H1 (cell line): ENCODE results near the gene C3orf18. TPM values are rescaled to one million over a fixed set of nuclear protein-coding genes. Genes with fewer than 3 reads are reported as not detected.
A peak's percentile ranks its signal among the peaks of the same experiment; 100 is the strongest.

Experiments used
- CTCF ChIA-PET: fragments of 300-600 bp; sonication (Branson Sonifier 250); formaldehyde crosslinking; loops from one replicate; lab custom pipeline; 2021; ENCODE audit not compliant: partially characterized antibody; lab: Charles Lee
- POLR2A ChIA-PET: fragments of 300-600 bp; sonication (Branson Sonifier 250); formaldehyde crosslinking; loops from one replicate; lab custom pipeline; 2021; ENCODE audit warnings: inconsistent platforms; ENCODE audit not compliant: partially characterized antibody; lab: Charles Lee
- DNase-seq, 2 experiments: peaks; one replicate each; pipeline versions ENCODE4 v3.0.0 to v3.0.0-alpha.2; 2010 to 2022; ENCODE audit warnings: low spot score in 2 of 2, low read depth in 1 of 2, mixed read lengths in 1 of 2
- FAIRE-seq: peaks from 2 replicates; lab custom pipeline; 2011; peaks lifted over from hg19 to GRCh38; lab: Jason Lieb, UNC
- H2AFZ ChIP-seq: 2 replicates; pipeline ENCODE4 v1.8.1; 2012; ENCODE audit warnings: low read length, inconsistent platforms
- H2AK5ac ChIP-seq: 2 replicates; pipeline ENCODE4 v1.6.1; 2013; ENCODE audit warnings: low read depth, low read length
- H2BK120ac ChIP-seq: replicated peaks from 2 replicates; pipeline ENCODE3; 2013; ENCODE audit warnings: low read depth, low read length, inconsistent platforms
- H2BK12ac ChIP-seq: 2 replicates; pipeline ENCODE4 v1.6.1; 2013; ENCODE audit warnings: low read depth, low read length
- H2BK15ac ChIP-seq: 2 replicates; pipeline ENCODE4 v1.6.1; 2013; ENCODE audit warnings: low read length
- H2BK20ac ChIP-seq: 2 replicates; pipeline ENCODE4 v1.6.1; 2013; ENCODE audit warnings: low read length
- H2BK5ac ChIP-seq: 2 replicates; pipeline ENCODE4 v1.6.1; 2013; ENCODE audit warnings: low read depth, low read length
- H3K14ac ChIP-seq: 2 replicates; pipeline ENCODE4 v1.6.1; 2013; ENCODE audit warnings: inconsistent platforms; ENCODE audit not compliant: insufficient read length
- H3K18ac ChIP-seq: 2 replicates; pipeline ENCODE4 v1.6.1; 2013; ENCODE audit warnings: low read length; ENCODE audit errors: extremely low read depth
- H3K23ac ChIP-seq: 2 replicates; pipeline ENCODE4 v1.6.1; 2013; ENCODE audit warnings: inconsistent platforms; ENCODE audit not compliant: insufficient read length
- H3K23me2 ChIP-seq: 2 replicates; pipeline ENCODE4 v1.6.1; 2013; ENCODE audit warnings: low read depth, low read length
- H3K27ac ChIP-seq: 2 replicates; pipeline ENCODE4 v1.6.1; 2011; ENCODE audit warnings: low read depth, low read length, inconsistent platforms
- H3K27me3 ChIP-seq, 4 experiments: replicated peaks in 1 of 4; 1 replicate in 1 of 4; 2 replicates in 3 of 4; pipeline versions ENCODE4 v1.6.1 to v1.8.1; 2011 to 2013; ENCODE audit warnings: low read length in 3 of 4, mild to moderate bottlenecking in 3 of 4, inconsistent platforms in 2 of 4, mixed read lengths in 2 of 4, moderate library complexity in 1 of 4; ENCODE audit not compliant: control insufficient read depth in 3 of 4, insufficient read depth in 3 of 4; ENCODE audit errors: extremely low read depth in 1 of 4
- H3K36me3 ChIP-seq, 4 experiments: 2 replicates each; pipeline versions ENCODE4 v1.6.1 to v1.8.1; 2011 to 2013; ENCODE audit warnings: mild to moderate bottlenecking in 4 of 4, low read length in 3 of 4, moderate library complexity in 2 of 4, control low read depth in 1 of 4, inconsistent platforms in 1 of 4; ENCODE audit not compliant: insufficient read depth in 4 of 4, control insufficient read depth in 2 of 4
- H3K4ac ChIP-seq: replicated peaks from 2 replicates; pipeline ENCODE3; 2013; ENCODE audit warnings: low read length, low read depth, mixed read lengths, inconsistent platforms; ENCODE audit not compliant: insufficient read length
- H3K4me1 ChIP-seq, 4 experiments: replicated peaks in 1 of 4; 1 replicate in 1 of 4; 2 replicates in 3 of 4; pipeline versions ENCODE4 v1.6.1 to v1.8.1; 2011 to 2013; ENCODE audit warnings: low read length in 3 of 4, inconsistent platforms in 2 of 4, mixed read lengths in 1 of 4; ENCODE audit not compliant: insufficient read depth in 4 of 4, control insufficient read depth in 3 of 4
- H3K4me2 ChIP-seq, 2 experiments: 2 replicates each; pipeline versions ENCODE4 v1.6.1 to v1.8.1; 2011 to 2013; ENCODE audit warnings: low read depth in 2 of 2, low read length in 2 of 2, control low read depth in 1 of 2, inconsistent platforms in 1 of 2, mild to moderate bottlenecking in 1 of 2; ENCODE audit not compliant: insufficient read depth in 1 of 2
- H3K4me3 ChIP-seq, 4 experiments: fragments of 200-600, 300-600 bp in 1 of 4; sonication (generic), shearing (Covaris generic), sonication (Bioruptor Twin) in 1 of 4; 2 replicates each; pipeline versions ENCODE4 v1.5.1 to v1.8.1; 2011 to 2016; ENCODE audit warnings: low read length in 4 of 4, low read depth in 3 of 4, control low read depth in 2 of 4, inconsistent platforms in 2 of 4, mild to moderate bottlenecking in 2 of 4, mixed read lengths in 1 of 4, moderate library complexity in 1 of 4; ENCODE audit not compliant: insufficient read depth in 2 of 4; ENCODE audit errors: extremely low read depth in 1 of 4
- H3K56ac ChIP-seq: replicated peaks from 2 replicates; pipeline ENCODE3; 2013; ENCODE audit warnings: low read depth, mild to moderate bottlenecking, mixed read lengths, low read length, inconsistent platforms; ENCODE audit not compliant: insufficient read length
- H3K79me1 ChIP-seq: 2 replicates; pipeline ENCODE4 v1.6.1; 2013; ENCODE audit warnings: low read depth, low read length, control low read depth
- H3K79me2 ChIP-seq, 2 experiments: 2 replicates each; pipeline versions ENCODE4 v1.6.1 to v1.8.1; 2012 to 2013; ENCODE audit warnings: low read length in 2 of 2, mild to moderate bottlenecking in 2 of 2, inconsistent platforms in 1 of 2; ENCODE audit not compliant: insufficient read depth in 2 of 2, control insufficient read depth in 1 of 2
- H3K9ac ChIP-seq, 4 experiments: replicated peaks in 1 of 4; 1 replicate in 1 of 4; 2 replicates in 3 of 4; pipeline versions ENCODE4 v1.6.1 to v1.8.1; 2011 to 2013; ENCODE audit warnings: low read depth in 3 of 4, low read length in 3 of 4, control low read depth in 2 of 4, mild to moderate bottlenecking in 2 of 4, moderate library complexity in 2 of 4, inconsistent platforms in 1 of 4; ENCODE audit errors: extremely low read depth in 1 of 4
- H3K9me3 ChIP-seq, 2 experiments: 2 replicates each; pipeline versions ENCODE4 v1.6.1 to v1.8.1; 2012 to 2013; ENCODE audit warnings: mild to moderate bottlenecking in 2 of 2, moderate library complexity in 2 of 2, control low read depth in 1 of 2, inconsistent platforms in 1 of 2, low read depth in 1 of 2, low read length in 1 of 2, mixed read lengths in 1 of 2; ENCODE audit not compliant: insufficient read depth in 2 of 2
- H4K20me1 ChIP-seq, 2 experiments: replicated peaks in 1 of 2; 2 replicates each; pipeline versions ENCODE3 to v1.8.1; 2011 to 2013; ENCODE audit warnings: inconsistent platforms in 2 of 2, low read length in 2 of 2, mild to moderate bottlenecking in 1 of 2; ENCODE audit not compliant: insufficient read depth in 2 of 2, control insufficient read depth in 1 of 2
- H4K5ac ChIP-seq: 2 replicates; pipeline ENCODE4 v1.6.1; 2013; ENCODE audit warnings: low read length, low read depth, mixed read lengths, inconsistent platforms; ENCODE audit not compliant: insufficient read length
- H4K8ac ChIP-seq: 2 replicates; pipeline ENCODE4 v1.8.0; 2013; ENCODE audit warnings: mild to moderate bottlenecking, moderate library complexity, low read length, inconsistent platforms; ENCODE audit not compliant: insufficient read depth; ENCODE audit errors: extremely low read depth
- H4K91ac ChIP-seq: replicated peaks from 2 replicates; pipeline ENCODE3; 2013; ENCODE audit warnings: low read length, mixed read lengths, inconsistent platforms; ENCODE audit not compliant: insufficient read length
- WGBS, 2 experiments: shearing (Covaris generic) in 1 of 2; methylation state at CpG; one replicate each; pipeline versions ENCODE4 v1.1.6 to v1.1.7; 2013 to 2015; ENCODE audit warnings: low lambda C conversion rate in 2 of 2, mixed read lengths in 2 of 2, inconsistent platforms in 1 of 2, low coverage in 1 of 2, missing lambda C conversion rate in 1 of 2; ENCODE audit not compliant: insufficient replicate concordance in 2 of 2, insufficient coverage in 1 of 2, insufficient read length in 1 of 2; ENCODE audit errors: extremely low coverage in 1 of 2, missing lambda C conversion rate in 1 of 2; 5-methylcytosine and 5-hydroxymethylcytosine counted together
- polyA plus RNA-seq, 7 experiments: library from polyadenylated mRNA; depleted of rRNA in 3 of 7; stranded (reverse) in 5 of 7; unstranded in 2 of 7; fragments of >200 nt in 5 of 7; fragments of 200-250 nt in 2 of 7; gene quantifications; 1 replicate in 5 of 7; 2 replicates in 1 of 7; 4 replicates in 1 of 7; pipeline versions ENCODE4 v1.2.1 to v1.2.3, GENCODE V29; 2011 to 2013; ENCODE audit warnings: missing spikeins in 2 of 7, mixed read lengths in 2 of 7
- total RNA-seq: library from RNA; stranded (reverse); fragmentation: NEBNext Ultra II Directional; extraction: Animal tissue kit (Norgen Biotek cat#: 25700); gene quantifications from 2 replicates; pipeline ENCODE4 v1.2.1, GENCODE V29; 2021
- TF ChIP-seq, protein P1 (sequence below): IDR thresholded peaks from 2 replicates; pipeline ENCODE4 v1.6.1; 2011; ENCODE audit warnings: low read depth, mild to moderate bottlenecking, low read length; ENCODE audit not compliant: insufficient read depth

Gene C3orf18
- total and polyA plus RNA-seq, 2 of the 8 experiments (the other 6 are each of a cell fraction or from before 2014, with no cell fraction given): 7.5 to 15.0 TPM

GRCh38 chr3:50537421-50538129, 30.0 kb downstream of the C3orf18 start:
- H3K4me3 ChIP-seq: no peak overlapping the region
- no peaks in the 10 kb centered on the region for H4K20me1 ChIP-seq
- H2BK15ac ChIP-seq: peak overlapping the region; percentile 40
- no peak overlapping the region; the same call in 1 of the 2 replicates for H4K8ac ChIP-seq
- H3K79me2 ChIP-seq: no peaks in the 10 kb centered on the region
- FAIRE-seq (no peak), DNase-seq (no peak)
- H3K9ac ChIP-seq: no peak overlapping the region
- H3K23ac ChIP-seq: no peak overlapping the region
- 0 out of 2 replicates have a peak overlapping the region, but pooled peaks have one; percentile 48 for H2BK20ac ChIP-seq
- H3K9me3 ChIP-seq: no peaks in the 10 kb centered on the region
- H2AK5ac ChIP-seq: no peak overlapping the region
- no peaks in the 10 kb centered on the region for H3K79me1 ChIP-seq
- H3K14ac ChIP-seq: no peak overlapping the region
- no peak overlapping the region for H3K4ac ChIP-seq
- CTCF ChIA-PET: interaction anchor here (0.8 to 24.6 kb wide), 12 partner anchors 14 to 188 kb away, joined by 3 to 473 read pairs (median 15); partner anchors contain the start of gene CACNA2D2
- H2BK120ac ChIP-seq: no peak overlapping the region
- peak overlapping the region; percentile 90 for H3K18ac ChIP-seq
- H3K27me3 ChIP-seq: peaks cover 0 to 2% (median 0%) of the 10 kb centered on the region in 4 experiments; a peak in 2 of 7 replicates
- H3K56ac ChIP-seq: no peak overlapping the region
- H4K5ac ChIP-seq: no peak overlapping the region
- no peaks in the 10 kb centered on the region for H3K36me3 ChIP-seq
- H3K4me1 ChIP-seq: peaks cover 6 to 18% (median 12%) of the 10 kb centered on the region in 4 experiments
- peak overlapping the region; percentile 84; the same call in 1 of the 2 replicates for H2BK12ac ChIP-seq
- H2BK5ac ChIP-seq: peak overlapping the region; percentile 44; the same call in 1 of the 2 replicates
- no peak overlapping the region for H3K4me2 ChIP-seq
- POLR2A ChIA-PET: interaction anchor here (1.1 to 1.5 kb wide), 2 partner anchors 14 to 167 kb away, joined by 3 to 6 read pairs; no protein-coding TSS in a partner anchor
- no peak overlapping the region for H3K27ac ChIP-seq
- H4K91ac ChIP-seq: no peak overlapping the region
- H2AFZ ChIP-seq: no peak overlapping the region
- TF ChIP-seq, protein P1, sequence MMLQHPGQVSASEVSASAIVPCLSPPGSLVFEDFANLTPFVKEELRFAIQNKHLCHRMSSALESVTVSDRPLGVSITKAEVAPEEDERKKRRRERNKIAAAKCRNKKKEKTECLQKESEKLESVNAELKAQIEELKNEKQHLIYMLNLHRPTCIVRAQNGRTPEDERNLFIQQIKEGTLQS: no peak
- H3K23me2 ChIP-seq: no peaks in the 10 kb centered on the region; the same call in 1 of the 2 replicates
- WGBS, 2 experiments: 89% methylated on average over 4 of the region's 4 CpGs; no CpG with 5 or more reads in 1 of the 2 experiments
